Fibroblast of lung (primary cell): Measurements from ENCODE around the gene HIGD1A. TPM values are rescaled to one million over a fixed set of nuclear protein-coding genes. Genes with fewer than 3 reads are reported as not detected.

ENCODE experiments used
- DNase-seq, 2 donors: peaks; one replicate each; pipeline versions ENCODE4 v3.0.0 to v3.0.0-alpha.2; 2010; ENCODE audit warnings: low read depth in 2 of 2
- H2AFZ ChIP-seq: 2 replicates; pipeline ENCODE4 v1.5.1; 2012; ENCODE audit warnings: low read length, control low read depth, inconsistent platforms
- H3K27ac ChIP-seq: 2 replicates; pipeline ENCODE4 v1.5.1; 2011; ENCODE audit warnings: low read length, control low read depth; ENCODE audit not compliant: insufficient read depth
- H3K27me3 ChIP-seq: 2 replicates; pipeline ENCODE4 v1.5.1; 2011; ENCODE audit warnings: mild to moderate bottlenecking, low read length; ENCODE audit not compliant: control insufficient read depth, insufficient read depth
- H3K36me3 ChIP-seq: 2 replicates; pipeline ENCODE4 v1.5.1; 2011; ENCODE audit warnings: low read length; ENCODE audit not compliant: control insufficient read depth, insufficient read depth
- H3K4me1 ChIP-seq: 2 replicates; pipeline ENCODE4 v1.5.1; 2011; ENCODE audit warnings: low read length; ENCODE audit not compliant: control insufficient read depth, insufficient read depth; ENCODE audit errors: extremely low read depth
- H3K4me2 ChIP-seq: 2 replicates; pipeline ENCODE4 v1.5.1; 2011; ENCODE audit warnings: low read length, control low read depth; ENCODE audit not compliant: insufficient read depth; ENCODE audit errors: extremely low read depth
- H3K4me3 ChIP-seq, 4 experiments: fragments of 200-600 bp in 1 of 4; sonication (generic) in 1 of 4; replicated peaks in 1 of 4; 2 replicates each; pipeline ENCODE4 v1.5.1; 2011 to 2016; ENCODE audit warnings: low read length in 4 of 4, low read depth in 3 of 4, mild to moderate bottlenecking in 3 of 4, control low read depth in 2 of 4, inconsistent platforms in 1 of 4, mixed read lengths in 1 of 4; ENCODE audit not compliant: insufficient read depth in 1 of 4; ENCODE audit errors: control extremely low read depth in 1 of 4
- H3K79me2 ChIP-seq: 2 replicates; pipeline ENCODE4 v1.5.1; 2012; ENCODE audit warnings: mild to moderate bottlenecking, low read length, inconsistent platforms; ENCODE audit not compliant: control insufficient read depth, insufficient read depth
- H3K9ac ChIP-seq: 2 replicates; pipeline ENCODE4 v1.5.1; 2011; ENCODE audit warnings: mild to moderate bottlenecking, low read length, control low read depth; ENCODE audit not compliant: insufficient read depth
- H3K9me3 ChIP-seq: 2 replicates; pipeline ENCODE4 v1.5.1; 2012; ENCODE audit warnings: low read depth, low read length; ENCODE audit not compliant: control insufficient read depth, insufficient read depth
- H4K20me1 ChIP-seq: 2 replicates; pipeline ENCODE4 v1.5.1; 2011; ENCODE audit warnings: low read length; ENCODE audit not compliant: control insufficient read depth, insufficient read depth; ENCODE audit errors: extremely low read depth
- CTCF ChIP-seq, 2 donors: IDR thresholded peaks in 1 of 2; conservative IDR thresholded peaks in 1 of 2; 1 replicate in 1 of 2; 2 replicates in 1 of 2; pipeline ENCODE4 v1.5.1; 2011 to 2012; ENCODE audit warnings: low read length in 2 of 2, control low read depth in 1 of 2, inconsistent platforms in 1 of 2, low read depth in 1 of 2, mild to moderate bottlenecking in 1 of 2
- EZH2 ChIP-seq: IDR thresholded peaks from 2 replicates; pipeline ENCODE4 v1.5.1; 2012; ENCODE audit warnings: low read length, control low read depth, mild to moderate bottlenecking; ENCODE audit errors: missing control alignments
- polyA plus RNA-seq, 2 donors: library from polyadenylated mRNA; depleted of rRNA in 1 of 2; stranded (reverse) in 1 of 2; unstranded in 1 of 2; fragments of >200 nt; gene quantifications; 2 replicates each; pipeline ENCODE4 v1.2.1, GENCODE V29; 2011 to 2012; ENCODE audit warnings: missing spikeins in 1 of 2
- total RNA-seq: library from RNA; depleted of rRNA; stranded (reverse); fragments of >200 nt; gene quantifications from 2 replicates; pipeline ENCODE4 v1.2.1, GENCODE V29; 2014

The HIGD1A gene
- total and polyA plus RNA-seq, 2 donors (not counting 1 experiment from before 2014, with no cell fraction given): 121 to 245 TPM

- Histone ChIP-seq H3K9me3 (no peaks in the 10 kb centered on the region), H3K79me2 (no peaks in the 10 kb centered on the region), H3K4me1 (no peaks in the 10 kb centered on the region), H3K27ac (no peak overlapping the region), H3K9ac (no peak overlapping the region), H2AFZ (no peak overlapping the region), H3K4me2 (no peak overlapping the region), H3K36me3 (no peaks in the 10 kb centered on the region), H4K20me1 (no peaks in the 10 kb centered on the region), H3K27me3 (no peaks in the 10 kb centered on the region), H3K4me3 (no peak overlapping the region)
- no peak for DNase-seq
- TF ChIP-seq CTCF (conservative IDR thresholded peaks at IDR 0.05 in 1 of 2, IDR thresholded peaks at IDR 0.05 in 1 of 2; ENCODE audit: low read depth in 1 of 2, low read length in 2 of 2) (no peak), EZH2 (no peak)
Measured at GRCh38 chr3:42829628-42830436, 25.5 kb upstream of the HIGD1A start.

DNA sequence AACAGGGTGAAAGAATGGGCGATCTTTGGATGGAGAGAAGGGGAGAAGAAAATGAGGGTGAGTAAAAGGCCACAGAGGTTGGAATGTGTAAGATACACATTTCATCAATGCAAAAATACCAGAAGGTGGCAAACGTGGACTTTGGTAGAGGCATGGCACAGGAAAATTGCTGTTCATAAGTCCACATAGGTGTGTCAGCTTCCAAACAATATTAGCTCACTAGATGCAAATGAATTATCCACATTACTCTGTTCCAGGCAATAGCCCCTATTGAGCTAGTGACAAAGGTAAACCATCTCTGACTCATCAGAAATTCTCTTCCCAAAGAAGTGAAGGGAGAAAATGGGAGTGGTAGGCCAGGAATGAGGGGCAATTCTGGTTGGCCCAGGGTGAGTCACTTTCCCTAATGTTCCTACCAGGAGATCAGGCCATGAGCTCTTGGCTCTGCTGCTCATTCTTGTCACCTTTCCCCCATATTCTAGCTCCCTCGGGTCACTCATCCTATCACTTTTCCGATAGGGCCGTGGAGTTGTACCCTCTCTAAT, 24.9 kb upstream of the HIGD1A start:
- Histone ChIP-seq H3K9ac (no peak overlapping the region), H3K79me2 (no peaks in the 10 kb centered on the region), H2AFZ (no peak overlapping the region), H3K4me3 (no peak overlapping the region), H3K4me1 (no peaks in the 10 kb centered on the region), H3K4me2 (no peak overlapping the region), H3K27me3 (no peaks in the 10 kb centered on the region), H4K20me1 (no peaks in the 10 kb centered on the region), H3K27ac (no peak overlapping the region), H3K36me3 (no peaks in the 10 kb centered on the region), H3K9me3 (no peaks in the 10 kb centered on the region)
- TF ChIP-seq EZH2: no peak
- TF ChIP-seq CTCF (conservative IDR thresholded peaks at IDR 0.05 in 1 of 2, IDR thresholded peaks at IDR 0.05 in 1 of 2; ENCODE audit: low read depth in 1 of 2, low read length in 2 of 2): no peak
- no peak for DNase-seq

- H3K27me3 ChIP-seq: no peaks in the 10 kb centered on the region
- H3K4me2 ChIP-seq: no peak overlapping the region
Measured at GRCh38 chr3:42827654-42828053, 23.4 kb upstream of the HIGD1A start.

More at GRCh38 chr3:42827654-42828053, 23.4 kb upstream of the HIGD1A start:
- TF ChIP-seq CTCF (conservative IDR thresholded peaks at IDR 0.05 in 1 of 2, IDR thresholded peaks at IDR 0.05 in 1 of 2; ENCODE audit: low read depth in 1 of 2, low read length in 2 of 2) (no peak), EZH2 (no peak)
- Histone ChIP-seq H3K36me3 (no peaks in the 10 kb centered on the region), H3K9ac (no peak overlapping the region), H3K4me3 (no peak overlapping the region), H3K27ac (no peak overlapping the region), H2AFZ (no peak overlapping the region), H4K20me1 (no peaks in the 10 kb centered on the region), H3K4me1 (no peaks in the 10 kb centered on the region), H3K79me2 (no peaks in the 10 kb centered on the region), H3K9me3 (no peaks in the 10 kb centered on the region)
- DNase-seq: no peak
